NCI-H446 (cell line): Measurements from ENCODE around the gene RPS19.
A peak's percentile ranks its signal among the peaks of the same experiment; 100 is the strongest.
"Not testable (repeated sequence)": the region's sequence is repeated elsewhere in the genome, so short reads cannot be mapped to it uniquely, and the experiment has no call there.

Experiments used
- DNase-seq, 2 experiments: peaks; one replicate each; lab custom pipeline; 2025; lab: John Stamatoyannopoulos, UW

RPS19 gene

GRCh38 chr19:41860419-41861115, 512 bp downstream of the RPS19 start:
- DNase-seq = no peak

- no peak for DNase-seq
Measured at GRCh38 chr19:41861116-41861768, 1.2 kb downstream of the RPS19 start.

- DNase-seq = no peak
Measured at GRCh38 chr19:41861846-41862245, 1.8 kb downstream of the RPS19 start.

- no peak for DNase-seq
Measured at GRCh38 chr19:41862445-41862986, 2.5 kb downstream of the RPS19 start.

GRCh38 chr19:41863209-41863931, 3.3 kb downstream of the RPS19 start:
- no peak for DNase-seq

GRCh38 chr19:41864374-41864773, 4.3 kb downstream of the RPS19 start:
- DNase-seq = no peak

GRCh38 chr19:41866284-41866683, 6.2 kb downstream of the RPS19 start:
- no peak for DNase-seq

- DNase-seq = no peak
Measured at GRCh38 chr19:41868120-41868988, 8.3 kb downstream of the RPS19 start.

- DNase-seq = no peak
Measured at GRCh38 chr19:41868989-41869300, 8.9 kb downstream of the RPS19 start.

GRCh38 chr19:41869374-41869955, 9.4 kb downstream of the RPS19 start:
- DNase-seq = no peak

GRCh38 chr19:41870401-41870873, 10.4 kb downstream of the RPS19 start:
- no peak for DNase-seq

- no peak for DNase-seq
Measured at GRCh38 chr19:41871573-41872383, 11.7 kb downstream of the RPS19 start.

- DNase-seq = no peak
Measured at GRCh38 chr19:41872384-41872774, 12.3 kb downstream of the RPS19 start.

- peak in 1 of 2 experiments; percentile 67 for DNase-seq
Measured at GRCh38 chr19:41872775-41873647, 13.0 kb downstream of the RPS19 start.

GRCh38 chr19:41875973-41876372, 15.9 kb downstream of the RPS19 start:
- DNase-seq = not testable (repeated sequence)

GRCh38 chr19:41876847-41877832, 17.1 kb downstream of the RPS19 start, which contains the start of gene CD79A:
Gene CD79A (plus strand): TSS chr19:41877279. CDS start chr19:41877305, 26 bp downstream.
- no peak for DNase-seq

GRCh38 chr19:41877916-41878905, 18.2 kb downstream of the RPS19 start:
- DNase-seq = no peak
